ENCODE results near the gene JPH2.

GRCh38 chr20:44185574-44185973 lies 1.4 kb downstream of the JPH2 start:
- TF ChIP-seq CTCF (IDR thresholded peaks at IDR 0.05): no peak
- no peak for TF ChIP-seq POLR2A (IDR thresholded peaks at IDR 0.05)
